Sigmoid colon (tissue), 4 donors: ENCODE results near the gene RASD1.

Experiments
- CTCF ChIP-seq, 4 experiments: fragments of 450-650 bp in 3 of 4; fragments of 200-600 bp in 1 of 4; IDR thresholded peaks; one replicate each; pipeline ENCODE4 v1.5.1; 2016 to 2019; ENCODE audit warnings: antibody characterized with exemption in 4 of 4, mild to moderate bottlenecking in 3 of 4, moderate library complexity in 2 of 4
- EP300 ChIP-seq, 4 donors: sonication (generic); formaldehyde crosslinking; IDR thresholded peaks; one replicate each; pipeline ENCODE4 v1.6.1; 2017; ENCODE audit warnings: antibody characterized with exemption in 4 of 4
- POLR2A ChIP-seq, 2 donors: fragments of 450-650 bp; IDR thresholded peaks; one replicate each; pipeline ENCODE4 v1.6.1; 2016; ENCODE audit warnings: antibody characterized with exemption in 2 of 2, mild to moderate bottlenecking in 2 of 2, moderate library complexity in 2 of 2
- POLR2AphosphoS5 ChIP-seq, 4 donors: sonication (generic); formaldehyde crosslinking; IDR thresholded peaks; one replicate each; pipeline ENCODE4 v1.6.1; 2017; ENCODE audit warnings: antibody characterized with exemption in 4 of 4

DNA sequence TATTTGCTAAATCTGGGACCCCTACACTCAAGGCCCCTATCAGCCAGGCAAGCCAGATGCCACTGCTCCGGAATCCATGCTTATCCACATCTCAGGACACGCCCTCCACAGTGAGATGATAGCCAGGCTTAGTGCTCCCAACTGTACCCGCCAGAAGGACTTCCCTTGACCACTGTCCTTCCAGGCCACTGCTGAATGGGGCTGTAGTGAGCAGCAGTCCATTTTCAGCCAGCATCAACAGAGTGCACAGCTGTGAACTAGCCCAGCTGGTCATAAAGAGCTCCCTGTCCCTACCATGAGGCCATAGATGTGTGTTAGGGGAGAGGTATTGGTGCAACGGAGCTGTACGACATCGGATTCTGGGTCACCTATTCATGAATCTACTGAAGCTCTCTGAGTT is 32.4 kb downstream of the RASD1 start:
- TF ChIP-seq EP300 (IDR thresholded peaks at IDR 0.05) = no peak
- no peak for TF ChIP-seq POLR2A (IDR thresholded peaks at IDR 0.05)
- TF ChIP-seq CTCF (IDR thresholded peaks at IDR 0.05) = no peak
- TF ChIP-seq POLR2AphosphoS5 (IDR thresholded peaks at IDR 0.05) = no peak
